ENCODE measurements around the gene CENPN. TPM values are rescaled to one million over a fixed set of nuclear protein-coding genes. Genes with fewer than 3 reads are reported as not detected.

The CENPN gene
- total and polyA plus RNA-seq, 10 donors: 2.2 to 12.7 (median 6.2) TPM

DNA sequence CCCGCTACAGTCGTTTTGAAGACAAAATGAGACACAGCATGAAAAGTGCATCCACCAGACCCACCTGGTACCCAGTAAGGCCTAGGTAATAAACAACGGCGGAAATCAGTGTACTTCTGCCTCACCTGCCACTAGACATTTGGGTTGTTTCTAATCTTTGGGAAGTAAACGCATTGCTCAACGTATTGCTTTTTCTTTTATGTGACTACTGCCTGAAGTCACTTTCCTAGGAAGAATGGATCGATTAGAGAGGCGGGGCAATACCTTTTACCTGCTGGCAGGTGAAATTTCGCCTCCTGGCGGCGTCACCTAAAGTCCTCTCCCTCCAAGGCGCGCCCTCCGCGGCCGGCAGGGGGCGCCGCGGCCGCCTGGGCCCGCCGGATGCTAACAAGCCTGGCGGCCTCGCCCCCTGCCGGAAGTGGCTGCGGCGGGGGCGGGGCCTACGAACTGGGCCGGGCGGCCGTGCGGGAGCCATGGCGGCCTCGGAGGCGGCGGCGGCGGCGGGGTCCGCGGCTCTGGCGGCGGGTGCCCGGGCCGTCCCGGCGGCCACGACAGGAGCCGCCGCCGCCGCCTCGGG is 28.5 kb downstream of the CENPN start, which contains the start of gene ATMIN:
ATMIN (plus strand) TSS at position 445 of the 577 bp plus-strand sequence; CDS start at position 474, 29 bp downstream.
- peak; percentile 97 for DNase-seq
- TF ChIP-seq POLR2AphosphoS5 (IDR thresholded peaks at IDR 0.05): peak; percentile 59 to 77 (median 73)
- TF ChIP-seq POLR2A (IDR thresholded peaks at IDR 0.05): no peak
- TF ChIP-seq, protein P1, sequence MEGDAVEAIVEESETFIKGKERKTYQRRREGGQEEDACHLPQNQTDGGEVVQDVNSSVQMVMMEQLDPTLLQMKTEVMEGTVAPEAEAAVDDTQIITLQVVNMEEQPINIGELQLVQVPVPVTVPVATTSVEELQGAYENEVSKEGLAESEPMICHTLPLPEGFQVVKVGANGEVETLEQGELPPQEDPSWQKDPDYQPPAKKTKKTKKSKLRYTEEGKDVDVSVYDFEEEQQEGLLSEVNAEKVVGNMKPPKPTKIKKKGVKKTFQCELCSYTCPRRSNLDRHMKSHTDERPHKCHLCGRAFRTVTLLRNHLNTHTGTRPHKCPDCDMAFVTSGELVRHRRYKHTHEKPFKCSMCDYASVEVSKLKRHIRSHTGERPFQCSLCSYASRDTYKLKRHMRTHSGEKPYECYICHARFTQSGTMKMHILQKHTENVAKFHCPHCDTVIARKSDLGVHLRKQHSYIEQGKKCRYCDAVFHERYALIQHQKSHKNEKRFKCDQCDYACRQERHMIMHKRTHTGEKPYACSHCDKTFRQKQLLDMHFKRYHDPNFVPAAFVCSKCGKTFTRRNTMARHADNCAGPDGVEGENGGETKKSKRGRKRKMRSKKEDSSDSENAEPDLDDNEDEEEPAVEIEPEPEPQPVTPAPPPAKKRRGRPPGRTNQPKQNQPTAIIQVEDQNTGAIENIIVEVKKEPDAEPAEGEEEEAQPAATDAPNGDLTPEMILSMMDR (IDR thresholded peaks at IDR 0.05 in 8 of 11, conservative IDR thresholded peaks at IDR 0.05 in 3 of 11): peak; percentile 75 to 98 (median 96)
- WGBS, 5 donors: 6 to 20% (median 7%) methylated on average over 15 to 54 of the region's 54 CpGs
- Histone ChIP-seq H3K9me3 (no peaks in the 10 kb centered on the region), H3K27me3 (replicated peaks in 1 of 7) (no peaks in the 10 kb centered on the region), H3K4me1 (peaks cover 13 to 46% (median 28%) of the 10 kb centered on the region in 6 donors), H3K36me3 (peaks cover 0 to 19% (median 0%) of the 10 kb centered on the region in 6 donors), H3K4me3 (peak within 1 kb of the TSS; percentile 64 to 93 (median 73)), H3K27ac (peak within 1 kb of the TSS in 7 of 8 donors; percentile 63 to 91 (median 84))
- intact Hi-C loops (cut with DNase I; ENCODE audit: low total_unique reads): loop anchor here (5.0 kb wide), 1 partner anchor 42 kb away; the partner anchor contains the start of gene C16orf46

GRCh38 chr16:81035975-81036750 is 29.1 kb downstream of the CENPN start:
- Histone ChIP-seq H3K9me3 (no peaks in the 10 kb centered on the region), H3K4me1 (peaks cover 13 to 46% (median 28%) of the 10 kb centered on the region in 6 donors), H3K27ac (peak overlapping the region in 7 of 8 donors; percentile 63 to 91 (median 84)), H3K4me3 (peak overlapping the region; percentile 64 to 93 (median 73)), H3K27me3 (replicated peaks in 1 of 7) (no peaks in the 10 kb centered on the region), H3K36me3 (peaks cover 0 to 24% (median 5%) of the 10 kb centered on the region in 6 donors)
- WGBS, 5 donors: 0 to 1% (median 1%) methylated on average over 23 to 80 of the region's 80 CpGs
- TF ChIP-seq, protein P1 (IDR thresholded peaks at IDR 0.05 in 8 of 11, conservative IDR thresholded peaks at IDR 0.05 in 3 of 11): no peak
- TF ChIP-seq POLR2A (IDR thresholded peaks at IDR 0.05) (no peak), POLR2AphosphoS5 (IDR thresholded peaks at IDR 0.05) (peak in 1 of 3 donors; percentile 6)
- intact Hi-C loops (cut with DNase I; ENCODE audit: low total_unique reads): loop anchor here (5.0 kb wide), 1 partner anchor 41 kb away; the partner anchor contains the start of gene C16orf46
- DNase-seq: peak; percentile 92

DNA sequence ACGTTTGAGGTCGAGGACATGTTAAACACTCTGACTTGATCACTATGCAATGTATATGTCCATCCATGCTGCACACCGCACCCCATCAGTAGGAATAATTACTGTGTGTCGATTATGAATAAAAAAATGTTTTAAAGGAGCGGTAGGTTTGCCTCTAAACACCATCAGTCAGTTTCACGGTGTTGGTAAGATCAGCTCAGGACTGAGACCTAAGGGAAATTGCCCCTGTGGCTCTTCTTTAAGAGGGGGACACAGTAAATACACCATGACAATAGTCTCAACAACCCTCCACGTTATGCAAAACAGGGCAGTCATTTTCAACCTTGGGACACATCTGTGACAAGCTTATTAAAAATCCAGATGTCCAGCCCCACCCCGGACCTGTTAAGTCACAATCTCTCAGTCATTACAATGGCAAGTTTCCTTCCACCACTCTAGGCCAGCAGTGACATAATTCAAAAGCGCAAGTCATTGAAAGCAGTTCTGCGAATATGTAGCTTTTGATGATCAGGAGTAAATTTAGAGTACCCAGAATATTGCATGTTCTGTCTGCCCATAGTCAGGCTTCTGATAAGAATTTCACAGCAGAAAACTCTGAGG is 29.8 kb downstream of the CENPN start:
- TF ChIP-seq, protein P1 (IDR thresholded peaks at IDR 0.05 in 8 of 11, conservative IDR thresholded peaks at IDR 0.05 in 3 of 11): no peak
- TF ChIP-seq POLR2AphosphoS5 (IDR thresholded peaks at IDR 0.05): no peak
- TF ChIP-seq POLR2A (IDR thresholded peaks at IDR 0.05): no peak
- DNase-seq: no peak
- WGBS, 5 donors: 28 to 35% (median 30%) methylated on average over 10 of the region's 10 CpGs
- peaks cover 13 to 46% (median 28%) of the 10 kb centered on the region in 6 donors for H3K4me1 ChIP-seq
- H3K9me3 ChIP-seq: no peaks in the 10 kb centered on the region
- peak overlapping the region; percentile 64 to 93 (median 73) for H3K4me3 ChIP-seq
- peak overlapping the region in 5 of 8 donors; percentile 84 to 91 (median 85) for H3K27ac ChIP-seq
- peaks cover 0 to 31% (median 12%) of the 10 kb centered on the region in 6 donors for H3K36me3 ChIP-seq
- intact Hi-C loops (cut with DNase I; ENCODE audit: low total_unique reads): loop anchor here (5.0 kb wide), 1 partner anchor 40 kb away; the partner anchor contains the start of gene C16orf46
- no peaks in the 10 kb centered on the region for H3K27me3 ChIP-seq (replicated peaks in 1 of 7)
